ENCODE data around the gene SLC17A7.

The SLC17A7 gene

GRCh38 chr19:49474542-49474924 lies 33.2 kb upstream of the SLC17A7 start:
- peak overlapping the region; percentile 70 for H3K4me3 ChIP-seq (ENCODE audit: low read depth, low read length)
- no peak for TF ChIP-seq CTCF (IDR thresholded peaks at IDR 0.05; ENCODE audit: low read depth, low read length)

- peak within 1 kb of the TSS; percentile 70 for H3K4me3 ChIP-seq (ENCODE audit: low read depth, low read length)
- peak; percentile 93 for TF ChIP-seq CTCF (IDR thresholded peaks at IDR 0.05; ENCODE audit: low read depth, low read length)
These were observed 32.7 kb upstream of the SLC17A7 start, which contains the start of gene FLT3LG for GRCh38 chr19:49473868-49474541. TSS of gene FLT3LG (plus strand) at chr19:49474215. CDS start at chr19:49474640, 425 bp downstream.

GRCh38 chr19:49473501-49473867 lies 32.2 kb upstream of the SLC17A7 start:
- H3K4me3 ChIP-seq (ENCODE audit: low read depth, low read length), result peak overlapping the region; percentile 70

GRCh38 chr19:49472936-49473335 lies 31.6 kb upstream of the SLC17A7 start:
- no peak for TF ChIP-seq CTCF (IDR thresholded peaks at IDR 0.05; ENCODE audit: low read depth, low read length)
- no peak overlapping the region for H3K4me3 ChIP-seq (ENCODE audit: low read depth, low read length)

GRCh38 chr19:49470615-49470978 lies 29.3 kb upstream of the SLC17A7 start:
- no peak for TF ChIP-seq CTCF (IDR thresholded peaks at IDR 0.05; ENCODE audit: low read depth, low read length)
- H3K4me3 ChIP-seq (ENCODE audit: low read depth, low read length), result no peak overlapping the region

GRCh38 chr19:49469828-49470614 lies 28.7 kb upstream of the SLC17A7 start:
- TF ChIP-seq CTCF (IDR thresholded peaks at IDR 0.05; ENCODE audit: low read depth, low read length), result no peak
- H3K4me3 ChIP-seq (ENCODE audit: low read depth, low read length), result no peak overlapping the region

GRCh38 chr19:49468746-49469447 lies 27.6 kb upstream of the SLC17A7 start:
- no peak for TF ChIP-seq CTCF (IDR thresholded peaks at IDR 0.05; ENCODE audit: low read depth, low read length)
- no peak overlapping the region for H3K4me3 ChIP-seq (ENCODE audit: low read depth, low read length)
